Osteocyte (in vitro differentiated cells): ENCODE results near the gene SEZ6L2. TPM values are rescaled to one million over a fixed set of nuclear protein-coding genes. Genes with fewer than 3 reads are reported as not detected.
"Not testable (repeated sequence)": the region's sequence is repeated elsewhere in the genome, so short reads cannot be mapped to it uniquely, and the experiment has no call there.

Source experiments
- DNase-seq: peaks from one replicate; pipeline ENCODE4 v3.0.0; 2021; ENCODE audit warnings: mixed read lengths; ENCODE audit not compliant: unreplicated experiment; ENCODE audit errors: extremely low spot score
- H3K27ac Mint-ChIP-seq: one replicate; pipeline ENCODE4 v1.8.0; 2021; ENCODE audit warnings: mild to moderate bottlenecking, mixed read lengths; ENCODE audit not compliant: unreplicated experiment
- H3K27me3 Mint-ChIP-seq: one replicate; pipeline ENCODE4 v1.8.0; 2021; ENCODE audit warnings: mixed read lengths; ENCODE audit not compliant: unreplicated experiment
- H3K36me3 Mint-ChIP-seq: one replicate; pipeline ENCODE4 v1.8.0; 2021; ENCODE audit warnings: mixed read lengths; ENCODE audit not compliant: unreplicated experiment
- H3K4me1 Mint-ChIP-seq: one replicate; pipeline ENCODE4 v1.8.0; 2021; ENCODE audit warnings: mixed read lengths; ENCODE audit not compliant: unreplicated experiment
- H3K4me3 Mint-ChIP-seq: one replicate; pipeline ENCODE4 v1.8.0; 2021; ENCODE audit warnings: mild to moderate bottlenecking, moderate library complexity, mixed read lengths; ENCODE audit not compliant: unreplicated experiment
- H3K9me3 Mint-ChIP-seq: one replicate; pipeline ENCODE4 v1.8.0; 2021; ENCODE audit warnings: mixed read lengths; ENCODE audit not compliant: unreplicated experiment
- total RNA-seq: library from RNA; stranded (reverse); gene quantifications from 2 replicates; pipeline ENCODE4 v1.2.1, GENCODE V29; 2021
- TF ChIP-seq, protein P1 (sequence below): fragments of 200-600 bp; sonication (generic); IDR thresholded peaks from 2 replicates; pipeline ENCODE4 v1.5.0; 2021; ENCODE audit warnings: antibody characterized with exemption, mild to moderate bottlenecking, moderate library complexity

Gene SEZ6L2
- total RNA-seq, 1 donor from 2014 or later: 19.3 TPM

GRCh38 chr16:29875206-29875605 lies 24.1 kb downstream of the SEZ6L2 start:
- Mint-ChIP-seq H3K36me3 (no peaks in the 10 kb centered on the region), H3K4me3 (no peak overlapping the region), H3K27ac (no peak overlapping the region), H3K27me3 (peaks cover 29% of the 10 kb centered on the region), H3K4me1 (peaks cover 14% of the 10 kb centered on the region), H3K9me3 (no peaks in the 10 kb centered on the region)
- TF ChIP-seq, protein P1, sequence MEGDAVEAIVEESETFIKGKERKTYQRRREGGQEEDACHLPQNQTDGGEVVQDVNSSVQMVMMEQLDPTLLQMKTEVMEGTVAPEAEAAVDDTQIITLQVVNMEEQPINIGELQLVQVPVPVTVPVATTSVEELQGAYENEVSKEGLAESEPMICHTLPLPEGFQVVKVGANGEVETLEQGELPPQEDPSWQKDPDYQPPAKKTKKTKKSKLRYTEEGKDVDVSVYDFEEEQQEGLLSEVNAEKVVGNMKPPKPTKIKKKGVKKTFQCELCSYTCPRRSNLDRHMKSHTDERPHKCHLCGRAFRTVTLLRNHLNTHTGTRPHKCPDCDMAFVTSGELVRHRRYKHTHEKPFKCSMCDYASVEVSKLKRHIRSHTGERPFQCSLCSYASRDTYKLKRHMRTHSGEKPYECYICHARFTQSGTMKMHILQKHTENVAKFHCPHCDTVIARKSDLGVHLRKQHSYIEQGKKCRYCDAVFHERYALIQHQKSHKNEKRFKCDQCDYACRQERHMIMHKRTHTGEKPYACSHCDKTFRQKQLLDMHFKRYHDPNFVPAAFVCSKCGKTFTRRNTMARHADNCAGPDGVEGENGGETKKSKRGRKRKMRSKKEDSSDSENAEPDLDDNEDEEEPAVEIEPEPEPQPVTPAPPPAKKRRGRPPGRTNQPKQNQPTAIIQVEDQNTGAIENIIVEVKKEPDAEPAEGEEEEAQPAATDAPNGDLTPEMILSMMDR: no peak
- no peak for DNase-seq

GRCh38 chr16:29873319-29873718 lies 26.0 kb downstream of the SEZ6L2 start:
- DNase-seq: no peak
- no peaks in the 10 kb centered on the region for H3K36me3 Mint-ChIP-seq
- H3K4me3 Mint-ChIP-seq: no peak overlapping the region
- no peak overlapping the region for H3K27ac Mint-ChIP-seq
- TF ChIP-seq, protein P1: no peak
- peaks cover 14% of the 10 kb centered on the region for H3K4me1 Mint-ChIP-seq
- H3K27me3 Mint-ChIP-seq: peaks cover 24% of the 10 kb centered on the region
- H3K9me3 Mint-ChIP-seq: no peaks in the 10 kb centered on the region

GRCh38 chr16:29871822-29872546 lies 27.4 kb downstream of the SEZ6L2 start:
- Mint-ChIP-seq H3K4me3 (no peak overlapping the region), H3K27ac (no peak overlapping the region), H3K9me3 (no peaks in the 10 kb centered on the region), H3K4me1 (peaks cover 6% of the 10 kb centered on the region), H3K27me3 (peaks cover 13% of the 10 kb centered on the region), H3K36me3 (no peaks in the 10 kb centered on the region)
- TF ChIP-seq, protein P1: no peak
- DNase-seq: no peak

- not testable (repeated sequence) for H3K4me1 Mint-ChIP-seq, H3K27me3 Mint-ChIP-seq, H3K36me3 Mint-ChIP-seq, H3K4me3 Mint-ChIP-seq, DNase-seq, H3K9me3 Mint-ChIP-seq, H3K27ac Mint-ChIP-seq
Observed at GRCh38 chr16:29869067-29869466, 30.3 kb downstream of the SEZ6L2 start.

DNA sequence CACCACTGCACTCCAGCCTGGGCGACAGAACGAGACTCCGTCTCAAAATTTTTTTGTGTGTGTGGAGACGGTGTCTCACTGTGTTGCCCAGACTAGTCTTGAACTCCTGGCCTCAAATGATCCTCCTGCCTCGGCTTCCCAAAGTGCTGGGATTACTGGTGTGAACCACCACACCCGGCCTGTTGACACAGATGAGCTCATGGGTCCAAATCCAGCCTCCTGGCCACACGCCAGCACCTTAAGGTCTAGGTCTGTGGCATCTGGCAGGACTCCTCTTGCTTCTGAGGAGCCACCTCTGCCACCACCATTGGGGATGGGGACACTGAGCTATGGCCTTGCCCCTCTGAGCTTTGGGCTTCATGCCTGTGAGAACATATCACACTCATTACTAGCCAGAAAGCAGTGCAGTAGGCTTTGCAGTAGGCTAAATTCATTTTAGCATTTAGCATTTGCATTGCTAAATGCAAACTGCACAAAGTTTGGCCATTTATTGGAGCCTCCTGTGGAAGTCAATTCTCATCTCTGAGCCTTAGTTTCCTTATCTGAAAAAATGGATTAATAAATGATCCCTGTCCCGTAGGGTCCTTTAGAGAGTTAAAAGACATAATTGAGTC lies 30.8 kb downstream of the SEZ6L2 start:
- peaks cover under 1% of the 10 kb centered on the region for H3K4me1 Mint-ChIP-seq
- no peaks in the 10 kb centered on the region for H3K27me3 Mint-ChIP-seq
- no peaks in the 10 kb centered on the region for H3K9me3 Mint-ChIP-seq
- H3K4me3 Mint-ChIP-seq: no peak overlapping the region
- no peak overlapping the region for H3K27ac Mint-ChIP-seq
- no peaks in the 10 kb centered on the region for H3K36me3 Mint-ChIP-seq
- TF ChIP-seq, protein P1: no peak
- no peak for DNase-seq
